ENCODE data around the gene AGAP1.

The AGAP1 gene

DNA sequence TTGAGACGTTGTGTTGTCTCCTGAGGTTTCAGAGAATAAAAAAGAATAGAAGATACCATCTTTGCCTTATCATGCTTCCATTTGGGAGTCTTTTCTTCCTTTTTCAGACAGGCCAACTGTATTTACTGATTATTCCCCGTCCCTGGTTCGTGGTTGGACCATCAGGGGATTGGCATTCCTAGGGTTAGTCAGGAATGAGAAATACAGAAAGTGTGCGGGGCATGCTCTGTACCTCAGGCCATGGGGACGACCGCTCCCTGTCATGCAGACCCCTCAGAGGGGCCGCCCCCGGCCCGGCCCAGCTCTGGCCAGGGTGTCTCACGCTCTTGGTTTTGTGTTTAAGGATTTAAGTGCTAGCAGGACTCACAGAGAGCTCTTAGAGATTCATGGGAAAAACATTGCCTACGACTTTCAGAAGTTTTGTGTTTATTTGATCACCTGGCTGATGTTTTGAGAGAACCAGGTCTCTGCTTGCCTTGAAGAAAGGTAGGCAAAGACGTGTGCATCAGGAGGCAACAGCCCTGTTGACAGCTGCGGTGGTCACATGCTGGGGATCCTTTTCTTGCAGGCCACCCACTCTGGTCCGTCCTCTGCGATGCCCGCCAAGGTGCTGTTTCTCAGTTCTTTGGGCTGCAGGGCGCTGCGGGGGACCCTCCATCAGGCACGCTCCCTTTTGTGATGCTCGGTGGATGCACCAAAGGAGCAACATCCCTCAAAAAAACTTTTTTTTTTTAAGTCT lies 317.8 kb downstream of the AGAP1 start:
- TF ChIP-seq, protein P1, sequence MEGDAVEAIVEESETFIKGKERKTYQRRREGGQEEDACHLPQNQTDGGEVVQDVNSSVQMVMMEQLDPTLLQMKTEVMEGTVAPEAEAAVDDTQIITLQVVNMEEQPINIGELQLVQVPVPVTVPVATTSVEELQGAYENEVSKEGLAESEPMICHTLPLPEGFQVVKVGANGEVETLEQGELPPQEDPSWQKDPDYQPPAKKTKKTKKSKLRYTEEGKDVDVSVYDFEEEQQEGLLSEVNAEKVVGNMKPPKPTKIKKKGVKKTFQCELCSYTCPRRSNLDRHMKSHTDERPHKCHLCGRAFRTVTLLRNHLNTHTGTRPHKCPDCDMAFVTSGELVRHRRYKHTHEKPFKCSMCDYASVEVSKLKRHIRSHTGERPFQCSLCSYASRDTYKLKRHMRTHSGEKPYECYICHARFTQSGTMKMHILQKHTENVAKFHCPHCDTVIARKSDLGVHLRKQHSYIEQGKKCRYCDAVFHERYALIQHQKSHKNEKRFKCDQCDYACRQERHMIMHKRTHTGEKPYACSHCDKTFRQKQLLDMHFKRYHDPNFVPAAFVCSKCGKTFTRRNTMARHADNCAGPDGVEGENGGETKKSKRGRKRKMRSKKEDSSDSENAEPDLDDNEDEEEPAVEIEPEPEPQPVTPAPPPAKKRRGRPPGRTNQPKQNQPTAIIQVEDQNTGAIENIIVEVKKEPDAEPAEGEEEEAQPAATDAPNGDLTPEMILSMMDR (IDR thresholded peaks at IDR 0.05; ENCODE audit: low read depth, low read length, missing control alignments): no peak
- Histone ChIP-seq H3K27me3 (replicated peaks) (no peaks in the 10 kb centered on the region), H3K36me3 (replicated peaks) (no peaks in the 10 kb centered on the region), H3K27ac (no peak overlapping the region), H3K4me3 (ENCODE audit: low read depth, low read length) (no peak overlapping the region)
- DNase-seq: no peak
- in situ Hi-C loops (cut with HindIII; ENCODE audit: low pct_ligation_motif_present, low sequenced_read_pairs): no loop called here

DNA sequence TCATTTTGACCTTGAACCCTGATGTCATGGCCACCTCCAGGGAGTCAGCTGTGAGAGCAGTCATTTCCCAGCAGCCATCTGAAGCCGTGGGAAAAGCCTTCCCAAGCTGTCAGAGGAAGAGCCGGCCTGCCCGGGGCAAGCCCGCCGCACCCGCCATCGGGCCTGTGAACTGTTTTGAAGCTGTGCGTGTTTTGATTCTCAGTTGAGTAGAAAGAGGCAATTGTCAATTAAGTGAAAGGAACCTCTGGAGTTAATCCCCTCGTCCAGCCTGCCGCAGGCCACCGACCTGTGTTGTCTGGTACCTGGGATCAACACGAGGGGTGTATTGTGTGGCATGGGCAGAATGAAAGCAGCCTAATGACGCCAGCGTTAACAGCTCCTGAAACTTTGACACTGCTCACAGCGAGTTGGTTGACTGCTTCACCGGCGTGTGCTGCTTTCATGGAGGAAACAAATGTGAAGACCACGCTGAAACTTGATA lies 318.4 kb downstream of the AGAP1 start:
- Histone ChIP-seq H3K36me3 (replicated peaks) (no peaks in the 10 kb centered on the region), H3K27me3 (replicated peaks) (no peaks in the 10 kb centered on the region)
- TF ChIP-seq, protein P1 (IDR thresholded peaks at IDR 0.05; ENCODE audit: low read depth, low read length, missing control alignments): no peak

DNA sequence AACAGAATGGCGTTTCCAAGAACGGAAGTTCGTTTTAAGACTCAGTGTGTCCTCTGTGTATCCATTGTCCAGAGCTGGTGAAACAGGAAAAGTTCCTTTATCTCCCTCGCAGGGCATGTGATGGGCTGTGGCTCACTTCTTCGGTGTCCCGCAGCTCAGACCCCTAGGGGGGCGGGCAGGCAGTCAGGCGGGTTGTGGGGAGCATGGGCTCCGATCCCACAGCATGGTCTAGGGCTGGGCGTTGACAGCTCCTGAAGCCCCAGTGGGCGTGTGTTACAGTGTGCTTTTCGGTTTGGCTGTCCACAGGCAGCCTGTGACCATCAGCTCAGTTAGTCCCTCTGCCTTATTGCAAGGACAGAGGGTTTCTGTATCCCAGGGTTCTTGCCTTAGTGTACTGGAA lies 319.6 kb downstream of the AGAP1 start:
- no peak overlapping the region for H3K27ac ChIP-seq
- in situ Hi-C loops (cut with HindIII; ENCODE audit: low pct_ligation_motif_present, low sequenced_read_pairs): no loop called here
- H3K27me3 ChIP-seq (replicated peaks): no peaks in the 10 kb centered on the region
- H3K4me3 ChIP-seq (ENCODE audit: low read depth, low read length): no peak overlapping the region
- H3K36me3 ChIP-seq (replicated peaks): no peaks in the 10 kb centered on the region
- TF ChIP-seq, protein P1 (IDR thresholded peaks at IDR 0.05; ENCODE audit: low read depth, low read length, missing control alignments): no peak
- DNase-seq: no peak

More for the DNA sequence above, 318.4 kb downstream of the AGAP1 start:
- in situ Hi-C loops (cut with HindIII; ENCODE audit: low pct_ligation_motif_present, low sequenced_read_pairs): no loop called here
- Histone ChIP-seq H3K27ac (no peak overlapping the region), H3K4me3 (ENCODE audit: low read depth, low read length) (no peak overlapping the region)
- no peak for DNase-seq

DNA sequence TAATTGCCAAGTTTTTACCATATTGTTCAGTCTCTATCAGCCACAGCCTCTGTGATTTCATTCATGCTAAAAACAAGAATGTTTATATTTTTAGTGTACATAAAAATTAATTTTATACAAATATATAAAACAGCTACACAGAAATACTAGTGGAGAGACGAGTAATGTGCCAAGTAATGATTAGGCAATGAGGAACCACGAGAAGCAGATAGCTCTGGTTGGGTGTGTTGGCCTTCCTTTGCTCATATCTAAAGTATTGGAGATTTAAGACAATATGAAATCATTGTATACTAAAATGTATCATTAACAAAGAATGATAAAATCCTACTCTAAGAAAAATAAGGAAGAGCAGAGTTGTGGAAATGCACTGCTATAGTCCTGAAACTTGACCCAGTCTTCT lies 326.7 kb downstream of the AGAP1 start:
- in situ Hi-C loops (cut with HindIII; ENCODE audit: low pct_ligation_motif_present, low sequenced_read_pairs): no loop called here
- DNase-seq: no peak
- Histone ChIP-seq H3K27me3 (replicated peaks) (no peaks in the 10 kb centered on the region), H3K4me3 (ENCODE audit: low read depth, low read length) (no peak overlapping the region), H3K27ac (no peak overlapping the region), H3K36me3 (replicated peaks) (no peaks in the 10 kb centered on the region)
- TF ChIP-seq, protein P1 (IDR thresholded peaks at IDR 0.05; ENCODE audit: low read depth, low read length, missing control alignments): no peak

DNA sequence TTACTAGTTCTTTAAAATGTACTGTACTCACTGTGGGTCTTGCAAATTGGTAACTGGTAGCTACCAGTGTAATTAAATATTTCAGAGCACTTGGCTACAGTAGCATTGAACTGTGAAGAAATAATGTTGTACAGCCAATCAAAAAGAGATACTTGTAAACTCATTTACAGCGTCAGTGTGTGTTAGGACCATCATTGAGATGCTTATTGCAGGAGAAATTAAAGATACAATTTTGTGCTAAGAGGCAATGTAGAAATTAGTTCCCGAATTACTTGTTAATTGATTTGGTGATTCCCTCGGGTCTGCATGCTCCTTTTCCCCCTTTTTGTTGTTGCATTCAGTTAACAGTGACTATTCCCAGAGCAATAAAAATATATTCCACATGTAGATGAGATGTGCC lies 330.5 kb downstream of the AGAP1 start:
- Histone ChIP-seq H3K36me3 (replicated peaks) (no peaks in the 10 kb centered on the region), H3K27ac (no peak overlapping the region), H3K27me3 (replicated peaks) (no peaks in the 10 kb centered on the region), H3K4me3 (ENCODE audit: low read depth, low read length) (no peak overlapping the region)
- no peak for DNase-seq
- TF ChIP-seq, protein P1 (IDR thresholded peaks at IDR 0.05; ENCODE audit: low read depth, low read length, missing control alignments): no peak
- in situ Hi-C loops (cut with HindIII; ENCODE audit: low pct_ligation_motif_present, low sequenced_read_pairs): no loop called here

DNA sequence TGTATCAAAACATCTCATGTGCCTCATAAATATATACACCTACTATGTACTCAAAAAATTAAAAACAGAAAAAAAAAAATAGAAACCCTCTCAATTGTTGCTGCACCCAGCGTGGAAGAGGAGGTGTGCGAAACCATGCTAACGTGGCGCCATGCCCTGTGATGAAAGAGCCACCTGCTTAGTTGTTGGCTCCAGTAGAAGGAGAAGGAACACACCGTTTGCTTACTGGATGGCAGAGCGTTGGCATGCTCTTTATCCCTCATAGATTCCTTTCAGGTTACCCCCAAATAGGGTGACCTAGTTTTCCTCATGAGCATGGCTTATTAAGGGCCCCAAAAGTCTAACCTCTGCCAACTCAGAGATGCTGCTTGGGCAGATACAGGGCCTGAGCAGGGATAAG lies 332.1 kb downstream of the AGAP1 start:
- no peak overlapping the region for H3K27ac ChIP-seq
- no peak overlapping the region for H3K4me3 ChIP-seq (ENCODE audit: low read depth, low read length)
- TF ChIP-seq, protein P1 (IDR thresholded peaks at IDR 0.05; ENCODE audit: low read depth, low read length, missing control alignments): no peak
- no peaks in the 10 kb centered on the region for H3K27me3 ChIP-seq (replicated peaks)
- no peak for DNase-seq
- in situ Hi-C loops (cut with HindIII; ENCODE audit: low pct_ligation_motif_present, low sequenced_read_pairs): no loop called here
- no peaks in the 10 kb centered on the region for H3K36me3 ChIP-seq (replicated peaks)

Measured in brain microvascular endothelial cell (primary cell).